SK-N-SH treated with all-trans-retinoic acid at 6 μM for 48 hours (cell line): ENCODE data around the gene RIN3.

Experiments
- ATAC-seq: fragments of 200-7000 bp; cut with Tn5 transposase; 3 replicates; pipeline ENCODE4 v1.9.1; 2020; ENCODE audit warnings: mild to moderate bottlenecking, moderate library complexity
- ARNTL ChIP-seq: fragments of 450-650 bp; formaldehyde crosslinking; IDR thresholded peaks from 2 replicates; pipeline ENCODE4 v1.5.0; 2020; ENCODE audit warnings: low read depth, mild to moderate bottlenecking, moderate library complexity, borderline replicate concordance
- BACH2 ChIP-seq: fragments of 250-450 bp; sonication (Bioruptor Pico); IDR thresholded peaks from 2 replicates; pipeline ENCODE4 v1.9.0; 2021; ENCODE audit warnings: mild to moderate bottlenecking, borderline replicate concordance
- CSDC2 ChIP-seq: fragments of 250-450 bp; sonication (Bioruptor Pico); IDR thresholded peaks from 2 replicates; pipeline ENCODE4 v1.5.0; 2020; ENCODE audit warnings: mild to moderate bottlenecking, moderate library complexity
- CSRNP3 ChIP-seq: fragments of 250-450 bp; sonication (Bioruptor Pico); IDR thresholded peaks from 2 replicates; pipeline ENCODE4 v1.5.1; 2021; ENCODE audit warnings: mild to moderate bottlenecking, moderate library complexity
- ESRRG ChIP-seq: fragments of 250-450 bp; sonication (Bioruptor Pico); IDR thresholded peaks from 2 replicates; pipeline ENCODE4 v1.6.1; 2021; ENCODE audit warnings: mild to moderate bottlenecking
- GLIS3 ChIP-seq: fragments of 250-450 bp; sonication (Bioruptor Pico); IDR thresholded peaks from 2 replicates; pipeline ENCODE4 v1.5.0; 2020; ENCODE audit warnings: mild to moderate bottlenecking, moderate library complexity
- OSR1 ChIP-seq: fragments of 250-450 bp; sonication (Bioruptor Pico); IDR thresholded peaks from 2 replicates; pipeline ENCODE4 v1.8.0; 2022; ENCODE audit warnings: moderate library complexity, mild to moderate bottlenecking, inconsistent platforms
- PATZ1 ChIP-seq: fragments of 250-450 bp; sonication (Bioruptor Pico); IDR thresholded peaks from 2 replicates; pipeline ENCODE4 v1.8.0; 2020; ENCODE audit warnings: mild to moderate bottlenecking, moderate library complexity, borderline replicate concordance
- POU6F1 ChIP-seq: fragments of 250-450 bp; sonication (Bioruptor Pico); IDR thresholded peaks from 2 replicates; pipeline ENCODE4 v1.8.0; 2021; ENCODE audit warnings: low read depth, mild to moderate bottlenecking, moderate library complexity, borderline replicate concordance
- PPARA ChIP-seq: fragments of 250-450 bp; sonication (Bioruptor Pico); IDR thresholded peaks from 2 replicates; pipeline ENCODE4 v1.5.0; 2020; ENCODE audit warnings: mild to moderate bottlenecking, borderline replicate concordance
- RARB ChIP-seq: fragments of 250-450 bp; sonication (Bioruptor Pico); IDR thresholded peaks from 2 replicates; pipeline ENCODE4 v1.8.0; 2021; ENCODE audit warnings: mild to moderate bottlenecking, moderate library complexity
- SNAI2 ChIP-seq: fragments of 250-450 bp; sonication (Bioruptor Pico); IDR thresholded peaks from 2 replicates; pipeline ENCODE4 v1.5.0; 2020; ENCODE audit warnings: mild to moderate bottlenecking, moderate library complexity
- TCF4 ChIP-seq: fragments of 250-450 bp; sonication (Bioruptor Pico); IDR thresholded peaks from 2 replicates; pipeline ENCODE4 v1.8.0; 2021; ENCODE audit warnings: mild to moderate bottlenecking, moderate library complexity, borderline replicate concordance
- TOX ChIP-seq: fragments of 250-450 bp; sonication (Bioruptor Pico); IDR thresholded peaks from 2 replicates; pipeline ENCODE4 v1.8.0; 2021; ENCODE audit warnings: mild to moderate bottlenecking, moderate library complexity, borderline replicate concordance
- ZC3H10 ChIP-seq: fragments of 250-450 bp; sonication (Bioruptor Pico); IDR thresholded peaks from 2 replicates; pipeline ENCODE4 v1.5.1; 2021; ENCODE audit warnings: mild to moderate bottlenecking, moderate library complexity
- ZFP3 ChIP-seq: fragments of 250-450 bp; sonication (Bioruptor Pico); IDR thresholded peaks from 2 replicates; pipeline ENCODE4 v1.5.0; 2020; ENCODE audit warnings: mild to moderate bottlenecking, moderate library complexity
- ZFP30 ChIP-seq: fragments of 450-650 bp; formaldehyde crosslinking; IDR thresholded peaks from 2 replicates; pipeline ENCODE4 v1.5.0; 2022; ENCODE audit warnings: mild to moderate bottlenecking, moderate library complexity
- ZNF565 ChIP-seq: fragments of 450-650 bp; formaldehyde crosslinking; conservative IDR thresholded peaks from 2 replicates; pipeline ENCODE4 v1.5.0; 2020; ENCODE audit warnings: low read depth, mild to moderate bottlenecking, moderate library complexity
- ZNF70 ChIP-seq: fragments of 450-650 bp; formaldehyde crosslinking; IDR thresholded peaks from 2 replicates; pipeline ENCODE4 v1.5.0; 2020; ENCODE audit warnings: mild to moderate bottlenecking, moderate library complexity
- ZNF8 ChIP-seq: fragments of 450-650 bp; formaldehyde crosslinking; IDR thresholded peaks from 2 replicates; pipeline ENCODE4 v1.5.0; 2020; ENCODE audit warnings: mild to moderate bottlenecking, moderate library complexity
- TF ChIP-seq, protein P1 (sequence below): fragments of 250-450 bp; sonication (Bioruptor Pico); IDR thresholded peaks from 2 replicates; pipeline ENCODE4 v1.5.0; 2020; ENCODE audit warnings: mild to moderate bottlenecking, moderate library complexity

RIN3 gene

DNA sequence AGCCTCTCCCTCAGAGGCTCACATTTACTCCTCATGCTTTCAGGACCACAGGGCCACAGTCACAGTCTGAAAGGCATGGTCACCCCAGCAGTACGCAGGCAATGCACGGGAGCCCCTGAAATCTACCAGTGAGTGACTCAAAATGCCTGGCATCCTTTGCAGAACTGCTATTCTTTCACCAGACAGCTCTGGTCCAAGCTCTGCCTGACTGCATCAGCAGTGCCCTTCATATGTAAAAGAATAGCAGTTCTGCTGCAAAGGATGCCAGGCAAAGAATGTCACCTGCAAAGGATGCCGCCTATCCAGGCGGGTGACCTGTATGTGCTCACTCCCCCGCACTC is 196.4 kb downstream of the RIN3 start (continued):
- no peak for TF ChIP-seq POU6F1 (CRISPR knock-in tag)
- no peak for TF ChIP-seq ESRRG

- TF ChIP-seq ESRRG (no peak), ZNF70 (CRISPR knock-in tag) (no peak), PPARA (no peak), PATZ1 (no peak), ZFP30 (CRISPR knock-in tag) (no peak), CSRNP3 (CRISPR knock-in tag) (no peak), BACH2 (CRISPR knock-in tag) (no peak), ZNF565 (CRISPR knock-in tag) (no peak), ZNF8 (CRISPR knock-in tag) (no peak), GLIS3 (CRISPR knock-in tag) (no peak), RARB (CRISPR knock-in tag) (no peak), ZFP3 (no peak), TCF4 (CRISPR knock-in tag) (no peak)
- ATAC-seq = no peak
Observed at GRCh38 chr14:92711976-92712653, 198.5 kb downstream of the RIN3 start.

GRCh38 chr14:92712654-92713051 is 199.1 kb downstream of the RIN3 start:
- ATAC-seq = no peak
- no peak for TF ChIP-seq ESRRG
- no peak for TF ChIP-seq ZNF565 (CRISPR knock-in tag)
- TF ChIP-seq TOX = no peak
- no peak for TF ChIP-seq PPARA
- TF ChIP-seq SNAI2 (CRISPR knock-in tag) = no peak
- TF ChIP-seq GLIS3 (CRISPR knock-in tag) = no peak
- no peak for TF ChIP-seq PATZ1
- no peak for TF ChIP-seq POU6F1 (CRISPR knock-in tag)
- no peak for TF ChIP-seq ARNTL
- no peak for TF ChIP-seq ZFP30 (CRISPR knock-in tag)
- no peak for TF ChIP-seq CSDC2 (CRISPR knock-in tag)
- no peak for TF ChIP-seq BACH2 (CRISPR knock-in tag)
- no peak for TF ChIP-seq OSR1 (CRISPR knock-in tag)
- TF ChIP-seq ZC3H10 = no peak
- TF ChIP-seq ZNF8 (CRISPR knock-in tag) = no peak
- TF ChIP-seq TCF4 (CRISPR knock-in tag) = no peak
- no peak for TF ChIP-seq ZFP3
- TF ChIP-seq, protein P1, sequence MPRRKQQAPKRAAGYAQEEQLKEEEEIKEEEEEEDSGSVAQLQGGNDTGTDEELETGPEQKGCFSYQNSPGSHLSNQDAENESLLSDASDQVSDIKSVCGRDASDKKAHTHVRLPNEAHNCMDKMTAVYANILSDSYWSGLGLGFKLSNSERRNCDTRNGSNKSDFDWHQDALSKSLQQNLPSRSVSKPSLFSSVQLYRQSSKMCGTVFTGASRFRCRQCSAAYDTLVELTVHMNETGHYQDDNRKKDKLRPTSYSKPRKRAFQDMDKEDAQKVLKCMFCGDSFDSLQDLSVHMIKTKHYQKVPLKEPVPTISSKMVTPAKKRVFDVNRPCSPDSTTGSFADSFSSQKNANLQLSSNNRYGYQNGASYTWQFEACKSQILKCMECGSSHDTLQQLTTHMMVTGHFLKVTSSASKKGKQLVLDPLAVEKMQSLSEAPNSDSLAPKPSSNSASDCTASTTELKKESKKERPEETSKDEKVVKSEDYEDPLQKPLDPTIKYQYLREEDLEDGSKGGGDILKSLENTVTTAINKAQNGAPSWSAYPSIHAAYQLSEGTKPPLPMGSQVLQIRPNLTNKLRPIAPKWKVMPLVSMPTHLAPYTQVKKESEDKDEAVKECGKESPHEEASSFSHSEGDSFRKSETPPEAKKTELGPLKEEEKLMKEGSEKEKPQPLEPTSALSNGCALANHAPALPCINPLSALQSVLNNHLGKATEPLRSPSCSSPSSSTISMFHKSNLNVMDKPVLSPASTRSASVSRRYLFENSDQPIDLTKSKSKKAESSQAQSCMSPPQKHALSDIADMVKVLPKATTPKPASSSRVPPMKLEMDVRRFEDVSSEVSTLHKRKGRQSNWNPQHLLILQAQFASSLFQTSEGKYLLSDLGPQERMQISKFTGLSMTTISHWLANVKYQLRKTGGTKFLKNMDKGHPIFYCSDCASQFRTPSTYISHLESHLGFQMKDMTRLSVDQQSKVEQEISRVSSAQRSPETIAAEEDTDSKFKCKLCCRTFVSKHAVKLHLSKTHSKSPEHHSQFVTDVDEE = no peak
- no peak for TF ChIP-seq CSRNP3 (CRISPR knock-in tag)

- peak; percentile 98 for ATAC-seq
Observed at GRCh38 chr14:92714739-92715307, 201.2 kb downstream of the RIN3 start.
